ENCODE results near the gene RBPJ. TPM values are rescaled to one million over a fixed set of nuclear protein-coding genes. Genes with fewer than 3 reads are reported as not detected.
A peak's percentile ranks its signal among the peaks of the same experiment; 100 is the strongest.

RBPJ gene
- total RNA-seq, 1 donor from 2014 or later: 162 TPM

GRCh38 chr4:26330186-26330787, 9.5 kb downstream of the RBPJ start:
- no peak for DNase-seq (ENCODE audit: low spot score, unreplicated experiment)
- Mint-ChIP-seq H3K27ac (peak overlapping the region; percentile 84), H3K9me3 (ENCODE audit: low read depth) (no peaks in the 10 kb centered on the region), H3K4me3 (ENCODE audit: low read depth) (no peak overlapping the region), H3K4me1 (ENCODE audit: low read depth) (peaks cover 30% of the 10 kb centered on the region), H3K36me3 (ENCODE audit: insufficient read depth) (peaks cover 3% of the 10 kb centered on the region), H3K27me3 (no peaks in the 10 kb centered on the region)
- TF ChIP-seq CTCF (IDR thresholded peaks at IDR 0.05; ENCODE audit: unreplicated experiment): peak; percentile 85

- peak overlapping the region; percentile 84 for H3K27ac Mint-ChIP-seq
- H3K36me3 Mint-ChIP-seq (ENCODE audit: insufficient read depth): peaks cover 5% of the 10 kb centered on the region
- TF ChIP-seq CTCF (IDR thresholded peaks at IDR 0.05; ENCODE audit: unreplicated experiment): no peak
- no peak for DNase-seq (ENCODE audit: low spot score, unreplicated experiment)
- H3K27me3 Mint-ChIP-seq: no peaks in the 10 kb centered on the region
- no peaks in the 10 kb centered on the region for H3K9me3 Mint-ChIP-seq (ENCODE audit: low read depth)
- H3K4me1 Mint-ChIP-seq (ENCODE audit: low read depth): peaks cover 28% of the 10 kb centered on the region
- H3K4me3 Mint-ChIP-seq (ENCODE audit: low read depth): peak overlapping the region; percentile 1
Observed at GRCh38 chr4:26330946-26331345, 10.1 kb downstream of the RBPJ start.

- H3K9me3 Mint-ChIP-seq (ENCODE audit: low read depth): no peaks in the 10 kb centered on the region
- H3K36me3 Mint-ChIP-seq (ENCODE audit: insufficient read depth): peaks cover 5% of the 10 kb centered on the region
- H3K27me3 Mint-ChIP-seq: no peaks in the 10 kb centered on the region
- peaks cover 28% of the 10 kb centered on the region for H3K4me1 Mint-ChIP-seq (ENCODE audit: low read depth)
- H3K4me3 Mint-ChIP-seq (ENCODE audit: low read depth): peak overlapping the region; percentile 2
- TF ChIP-seq CTCF (IDR thresholded peaks at IDR 0.05; ENCODE audit: unreplicated experiment): no peak
- peak overlapping the region; percentile 84 for H3K27ac Mint-ChIP-seq
- DNase-seq (ENCODE audit: low spot score, unreplicated experiment): no peak
Observed at GRCh38 chr4:26331380-26331950, 10.7 kb downstream of the RBPJ start.

GRCh38 chr4:26334366-26334765, 13.6 kb downstream of the RBPJ start:
- DNase-seq (ENCODE audit: low spot score, unreplicated experiment): no peak
- Mint-ChIP-seq H3K4me3 (ENCODE audit: low read depth) (no peak overlapping the region), H3K9me3 (ENCODE audit: low read depth) (no peaks in the 10 kb centered on the region), H3K27me3 (no peaks in the 10 kb centered on the region), H3K36me3 (ENCODE audit: insufficient read depth) (peaks cover 3% of the 10 kb centered on the region), H3K4me1 (ENCODE audit: low read depth) (peaks cover 25% of the 10 kb centered on the region), H3K27ac (peak overlapping the region; percentile 15)
- no peak for TF ChIP-seq CTCF (IDR thresholded peaks at IDR 0.05; ENCODE audit: unreplicated experiment)

- peaks cover 29% of the 10 kb centered on the region for H3K4me1 Mint-ChIP-seq (ENCODE audit: low read depth)
- H3K27ac Mint-ChIP-seq: peak overlapping the region; percentile 3
Observed at GRCh38 chr4:26337612-26338011, 16.8 kb downstream of the RBPJ start.

More at GRCh38 chr4:26337612-26338011, 16.8 kb downstream of the RBPJ start:
- Mint-ChIP-seq H3K4me3 (ENCODE audit: low read depth) (no peak overlapping the region), H3K9me3 (ENCODE audit: low read depth) (no peaks in the 10 kb centered on the region), H3K27me3 (no peaks in the 10 kb centered on the region), H3K36me3 (ENCODE audit: insufficient read depth) (peaks cover 3% of the 10 kb centered on the region)
- no peak for DNase-seq (ENCODE audit: low spot score, unreplicated experiment)
- no peak for TF ChIP-seq CTCF (IDR thresholded peaks at IDR 0.05; ENCODE audit: unreplicated experiment)

Data from progenitor cell of endocrine pancreas (in vitro differentiated cells).